ENCODE results near the gene LRMDA. TPM values are rescaled to one million over a fixed set of nuclear protein-coding genes. Genes with fewer than 3 reads are reported as not detected.

LRMDA gene
- total and polyA plus RNA-seq, 2 of the 8 experiments (the other 6 are each of a cell fraction or from before 2014, with no cell fraction given), result 0.86 to 2.8 TPM

DNA sequence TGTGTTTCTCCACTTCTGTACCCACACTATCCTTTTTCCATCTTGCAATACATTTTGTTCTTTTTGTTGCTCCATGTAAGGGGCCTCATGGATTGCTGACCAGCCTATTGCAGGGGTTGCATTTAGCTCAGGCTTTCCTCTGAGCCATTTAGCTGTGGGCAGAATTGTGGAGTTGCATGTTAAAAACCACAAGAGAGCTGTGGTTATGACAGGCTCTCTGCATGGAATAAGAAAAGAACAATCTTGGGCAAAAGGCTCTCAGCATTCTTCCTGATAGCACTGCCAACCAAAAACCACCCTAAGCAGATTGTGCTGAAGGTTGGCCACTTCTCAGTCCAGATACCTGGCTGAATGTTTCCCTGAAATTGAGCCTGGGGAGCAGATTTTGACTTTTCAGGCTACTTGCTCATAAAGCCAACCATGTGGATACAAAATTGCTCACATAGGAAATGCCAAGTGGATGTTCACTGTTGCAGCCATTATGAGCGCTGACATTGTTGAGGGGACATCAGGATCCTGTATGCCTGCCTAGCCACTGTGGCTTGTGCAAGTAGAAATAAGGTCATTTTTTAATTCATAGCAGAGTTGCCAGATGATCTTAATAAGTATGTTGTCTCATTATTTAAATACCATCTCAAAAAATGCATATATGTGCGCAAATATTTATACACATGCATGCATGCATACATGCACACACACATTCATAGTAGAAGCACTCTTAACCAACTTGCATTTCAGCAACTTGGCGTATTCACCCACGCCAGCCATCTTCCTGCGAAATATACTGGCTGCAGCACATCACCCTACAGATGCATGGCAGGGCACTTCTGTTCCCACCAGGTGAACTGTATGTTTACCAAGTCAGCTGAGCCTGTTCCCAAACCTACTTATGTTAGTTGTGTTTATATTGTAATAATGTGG is 695.4 kb downstream of the LRMDA start:
- no peak overlapping the region for H2BK15ac ChIP-seq (ENCODE audit: low read length)
- no peak overlapping the region for H3K27ac ChIP-seq (ENCODE audit: low read depth, low read length)
- H2AK5ac ChIP-seq (ENCODE audit: low read depth, low read length), result no peak overlapping the region
- no peaks in the 10 kb centered on the region for H3K23me2 ChIP-seq (ENCODE audit: low read depth, low read length)
- WGBS, 2 experiments (ENCODE audit: extremely low coverage in 1 of 2, insufficient coverage in 1 of 2, insufficient read length in 1 of 2, insufficient replicate concordance in 2 of 2, low coverage in 1 of 2, low lambda C conversion rate in 2 of 2, missing lambda C conversion rate in 1 of 2), result 92% methylated on average over 5 of the region's 5 CpGs; no CpG with 5 or more reads in 1 of the 2 experiments
- H3K9me3 ChIP-seq (ENCODE audit: insufficient read depth in 2 of 2, low read depth in 1 of 2, low read length in 1 of 2), result no peaks in the 10 kb centered on the region
- ChIA-PET POLR2A (ENCODE audit: partially characterized antibody) (no interaction called here), CTCF (ENCODE audit: partially characterized antibody) (interaction anchor here (0.6 kb wide), 1 partner anchor 176 kb away, joined by 3 read pairs; no protein-coding TSS in a partner anchor)
- H3K18ac ChIP-seq (ENCODE audit: extremely low read depth, low read length), result no peak overlapping the region
- FAIRE-seq (no peak), DNase-seq (ENCODE audit: low read depth in 1 of 2, low spot score in 2 of 2) (no peak)
- H3K79me2 ChIP-seq (ENCODE audit: control insufficient read depth in 1 of 2, insufficient read depth in 2 of 2, low read length in 2 of 2), result no peaks in the 10 kb centered on the region
- H3K56ac ChIP-seq (replicated peaks; ENCODE audit: insufficient read length, low read depth, low read length), result no peak overlapping the region
- no peak overlapping the region for H3K4me2 ChIP-seq (ENCODE audit: insufficient read depth in 1 of 2, low read depth in 2 of 2, low read length in 2 of 2)
- H3K27me3 ChIP-seq (replicated peaks in 1 of 4; ENCODE audit: control insufficient read depth in 3 of 4, extremely low read depth in 1 of 4, insufficient read depth in 3 of 4, low read length in 3 of 4), result no peaks in the 10 kb centered on the region; a peak in 1 of 7 replicates
- H3K4me1 ChIP-seq (replicated peaks in 1 of 4; ENCODE audit: control insufficient read depth in 3 of 4, insufficient read depth in 4 of 4, low read length in 3 of 4), result peaks cover 0 to 7% (median 0%) of the 10 kb centered on the region in 4 experiments; a peak in 1 of 7 replicates
- H2BK120ac ChIP-seq (replicated peaks; ENCODE audit: low read depth, low read length), result no peak overlapping the region
- no peak overlapping the region for H2BK5ac ChIP-seq (ENCODE audit: low read depth, low read length)
- H3K4me3 ChIP-seq (ENCODE audit: extremely low read depth in 1 of 4, insufficient read depth in 2 of 4, low read depth in 3 of 4, low read length in 4 of 4), result no peak overlapping the region
- no peak overlapping the region for H2BK12ac ChIP-seq (ENCODE audit: low read depth, low read length)
- no peak overlapping the region for H3K4ac ChIP-seq (replicated peaks; ENCODE audit: insufficient read length, low read depth, low read length)
- H3K9ac ChIP-seq (replicated peaks in 1 of 4; ENCODE audit: extremely low read depth in 1 of 4, low read depth in 3 of 4, low read length in 3 of 4), result no peak overlapping the region
- no peak overlapping the region for H2BK20ac ChIP-seq (ENCODE audit: low read length)
- TF ChIP-seq SUZ12 (IDR thresholded peaks at IDR 0.05; ENCODE audit: low read length) (no peak), SP2 (IDR thresholded peaks at IDR 0.05; ENCODE audit: low read length) (no peak), NRF1 (IDR thresholded peaks at IDR 0.05; ENCODE audit: low read depth, low read length) (no peak), PHF8 (conservative IDR thresholded peaks at IDR 0.05; ENCODE audit: low read depth, low read length) (no peak)
- TF ChIP-seq, protein P1, sequence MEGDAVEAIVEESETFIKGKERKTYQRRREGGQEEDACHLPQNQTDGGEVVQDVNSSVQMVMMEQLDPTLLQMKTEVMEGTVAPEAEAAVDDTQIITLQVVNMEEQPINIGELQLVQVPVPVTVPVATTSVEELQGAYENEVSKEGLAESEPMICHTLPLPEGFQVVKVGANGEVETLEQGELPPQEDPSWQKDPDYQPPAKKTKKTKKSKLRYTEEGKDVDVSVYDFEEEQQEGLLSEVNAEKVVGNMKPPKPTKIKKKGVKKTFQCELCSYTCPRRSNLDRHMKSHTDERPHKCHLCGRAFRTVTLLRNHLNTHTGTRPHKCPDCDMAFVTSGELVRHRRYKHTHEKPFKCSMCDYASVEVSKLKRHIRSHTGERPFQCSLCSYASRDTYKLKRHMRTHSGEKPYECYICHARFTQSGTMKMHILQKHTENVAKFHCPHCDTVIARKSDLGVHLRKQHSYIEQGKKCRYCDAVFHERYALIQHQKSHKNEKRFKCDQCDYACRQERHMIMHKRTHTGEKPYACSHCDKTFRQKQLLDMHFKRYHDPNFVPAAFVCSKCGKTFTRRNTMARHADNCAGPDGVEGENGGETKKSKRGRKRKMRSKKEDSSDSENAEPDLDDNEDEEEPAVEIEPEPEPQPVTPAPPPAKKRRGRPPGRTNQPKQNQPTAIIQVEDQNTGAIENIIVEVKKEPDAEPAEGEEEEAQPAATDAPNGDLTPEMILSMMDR (IDR thresholded peaks at IDR 0.05; ENCODE audit: control extremely low read depth in 1 of 3, insufficient read depth in 1 of 3, low read depth in 1 of 3, low read length in 3 of 3), result no peak
- no peak overlapping the region for H2AFZ ChIP-seq (ENCODE audit: low read length)
- H3K79me1 ChIP-seq (ENCODE audit: low read depth, low read length), result no peaks in the 10 kb centered on the region
- H4K8ac ChIP-seq (ENCODE audit: extremely low read depth, insufficient read depth, low read length), result no peak overlapping the region
- H4K91ac ChIP-seq (replicated peaks; ENCODE audit: insufficient read length, low read length), result no peak overlapping the region
- H4K20me1 ChIP-seq (replicated peaks in 1 of 2; ENCODE audit: control insufficient read depth in 1 of 2, insufficient read depth in 2 of 2, low read length in 2 of 2), result no peaks in the 10 kb centered on the region
- H3K23ac ChIP-seq (ENCODE audit: insufficient read length), result no peak overlapping the region
- H3K36me3 ChIP-seq (ENCODE audit: control insufficient read depth in 2 of 4, insufficient read depth in 4 of 4, low read length in 3 of 4), result no peaks in the 10 kb centered on the region
- no peak overlapping the region for H4K5ac ChIP-seq (ENCODE audit: insufficient read length, low read depth, low read length)
- no peak overlapping the region for H3K14ac ChIP-seq (ENCODE audit: insufficient read length)
